SK-N-SH treated with all-trans-retinoic acid at 6 μM for 48 hours (cell line): Measurements from ENCODE around the gene ADAMTS2.

ENCODE experiments used
- ATAC-seq: fragments of 200-7000 bp; cut with Tn5 transposase; 3 replicates; pipeline ENCODE4 v1.9.1; 2020; ENCODE audit warnings: mild to moderate bottlenecking, moderate library complexity
- ARNTL ChIP-seq: fragments of 450-650 bp; formaldehyde crosslinking; IDR thresholded peaks from 2 replicates; pipeline ENCODE4 v1.5.0; 2020; ENCODE audit warnings: low read depth, mild to moderate bottlenecking, moderate library complexity, borderline replicate concordance
- BACH2 ChIP-seq: fragments of 250-450 bp; sonication (Bioruptor Pico); IDR thresholded peaks from 2 replicates; pipeline ENCODE4 v1.9.0; 2021; ENCODE audit warnings: mild to moderate bottlenecking, borderline replicate concordance
- CSDC2 ChIP-seq: fragments of 250-450 bp; sonication (Bioruptor Pico); IDR thresholded peaks from 2 replicates; pipeline ENCODE4 v1.5.0; 2020; ENCODE audit warnings: mild to moderate bottlenecking, moderate library complexity
- ESRRG ChIP-seq: fragments of 250-450 bp; sonication (Bioruptor Pico); IDR thresholded peaks from 2 replicates; pipeline ENCODE4 v1.6.1; 2021; ENCODE audit warnings: mild to moderate bottlenecking
- GLIS3 ChIP-seq: fragments of 250-450 bp; sonication (Bioruptor Pico); IDR thresholded peaks from 2 replicates; pipeline ENCODE4 v1.5.0; 2020; ENCODE audit warnings: mild to moderate bottlenecking, moderate library complexity
- ISL1 ChIP-seq: fragments of 250-450 bp; sonication (Bioruptor Pico); IDR thresholded peaks from 2 replicates; pipeline ENCODE4 v2.1.2; 2022; ENCODE audit warnings: mild to moderate bottlenecking, moderate library complexity
- OSR1 ChIP-seq: fragments of 250-450 bp; sonication (Bioruptor Pico); IDR thresholded peaks from 2 replicates; pipeline ENCODE4 v1.8.0; 2022; ENCODE audit warnings: moderate library complexity, mild to moderate bottlenecking, inconsistent platforms
- PPARA ChIP-seq: fragments of 250-450 bp; sonication (Bioruptor Pico); IDR thresholded peaks from 2 replicates; pipeline ENCODE4 v1.5.0; 2020; ENCODE audit warnings: mild to moderate bottlenecking, borderline replicate concordance
- RARB ChIP-seq: fragments of 250-450 bp; sonication (Bioruptor Pico); IDR thresholded peaks from 2 replicates; pipeline ENCODE4 v1.8.0; 2021; ENCODE audit warnings: mild to moderate bottlenecking, moderate library complexity
- SNAI2 ChIP-seq: fragments of 250-450 bp; sonication (Bioruptor Pico); IDR thresholded peaks from 2 replicates; pipeline ENCODE4 v1.5.0; 2020; ENCODE audit warnings: mild to moderate bottlenecking, moderate library complexity
- TCF4 ChIP-seq: fragments of 250-450 bp; sonication (Bioruptor Pico); IDR thresholded peaks from 2 replicates; pipeline ENCODE4 v1.8.0; 2021; ENCODE audit warnings: mild to moderate bottlenecking, moderate library complexity, borderline replicate concordance
- TOX ChIP-seq: fragments of 250-450 bp; sonication (Bioruptor Pico); IDR thresholded peaks from 2 replicates; pipeline ENCODE4 v1.8.0; 2021; ENCODE audit warnings: mild to moderate bottlenecking, moderate library complexity, borderline replicate concordance
- ZFP3 ChIP-seq: fragments of 250-450 bp; sonication (Bioruptor Pico); IDR thresholded peaks from 2 replicates; pipeline ENCODE4 v1.5.0; 2020; ENCODE audit warnings: mild to moderate bottlenecking, moderate library complexity
- ZFP30 ChIP-seq: fragments of 450-650 bp; formaldehyde crosslinking; IDR thresholded peaks from 2 replicates; pipeline ENCODE4 v1.5.0; 2022; ENCODE audit warnings: mild to moderate bottlenecking, moderate library complexity
- ZNF565 ChIP-seq: fragments of 450-650 bp; formaldehyde crosslinking; conservative IDR thresholded peaks from 2 replicates; pipeline ENCODE4 v1.5.0; 2020; ENCODE audit warnings: low read depth, mild to moderate bottlenecking, moderate library complexity
- ZNF8 ChIP-seq: fragments of 450-650 bp; formaldehyde crosslinking; IDR thresholded peaks from 2 replicates; pipeline ENCODE4 v1.5.0; 2020; ENCODE audit warnings: mild to moderate bottlenecking, moderate library complexity
- TF ChIP-seq, protein P1 (sequence below): fragments of 250-450 bp; sonication (Bioruptor Pico); IDR thresholded peaks from 2 replicates; pipeline ENCODE4 v1.5.1; 2020; ENCODE audit warnings: low read depth, mild to moderate bottlenecking, moderate library complexity
- TF ChIP-seq, protein P2 (sequence below): fragments of 250-450 bp; sonication (Bioruptor Pico); IDR thresholded peaks from 2 replicates; pipeline ENCODE4 v1.8.0; 2021; ENCODE audit warnings: low read depth, mild to moderate bottlenecking, moderate library complexity, borderline replicate concordance
- TF ChIP-seq, protein P3 (sequence below): fragments of 250-450 bp; sonication (Bioruptor Pico); IDR thresholded peaks from 2 replicates; pipeline ENCODE4 v1.8.0; 2020; ENCODE audit warnings: mild to moderate bottlenecking, moderate library complexity, borderline replicate concordance
- TF ChIP-seq, protein P4 (sequence below): fragments of 250-450 bp; sonication (Bioruptor Pico); IDR thresholded peaks from 2 replicates; pipeline ENCODE4 v1.5.1; 2021; ENCODE audit warnings: mild to moderate bottlenecking, moderate library complexity

The ADAMTS2 gene

DNA sequence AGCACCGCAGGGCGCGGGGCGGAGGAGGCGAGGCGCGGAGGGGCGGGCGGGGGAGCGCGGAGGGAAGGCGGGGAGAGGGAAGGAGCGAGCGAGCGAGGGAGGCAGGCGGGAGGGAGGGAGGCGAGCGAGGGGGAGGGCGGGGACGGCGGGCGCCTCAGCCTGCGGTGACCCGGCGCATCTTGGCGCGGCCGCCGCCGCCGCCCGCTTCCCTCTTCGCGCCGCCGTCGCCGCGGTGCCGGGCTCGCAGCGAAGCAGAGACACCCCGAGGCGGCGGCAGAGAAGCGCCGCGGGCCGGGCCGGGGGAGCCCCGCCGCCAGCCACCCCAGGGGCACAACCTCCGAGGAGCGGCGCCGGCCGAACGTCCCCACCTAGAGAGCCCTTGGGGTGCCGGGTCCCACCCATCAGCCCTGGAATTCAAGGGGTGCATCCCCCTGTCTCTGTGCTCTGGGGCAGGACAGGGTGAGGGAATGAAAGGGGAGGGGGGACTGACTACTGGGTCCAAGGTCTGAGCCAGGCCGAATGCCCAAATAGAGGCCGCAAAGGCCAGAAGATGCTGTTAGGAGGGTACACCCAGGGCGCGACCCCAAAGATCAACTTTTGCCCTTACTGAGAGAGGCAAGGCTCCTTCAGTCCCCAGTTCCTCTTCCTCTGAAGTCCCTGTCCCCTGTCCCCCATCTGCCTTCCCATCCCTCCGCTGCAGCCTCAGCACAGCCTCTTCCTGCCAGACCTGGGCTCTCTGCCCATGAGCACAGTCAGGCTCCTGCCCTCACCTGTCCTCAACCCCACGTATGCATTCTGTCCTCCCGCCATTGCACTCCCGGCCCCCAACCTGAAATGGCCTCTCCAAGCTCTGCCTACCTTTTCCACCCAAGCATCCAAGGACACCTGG, at the start of gene ADAMTS2:
ADAMTS2 (minus strand) TSS at position 29 of the 889 bp plus-strand sequence. CDS start 133 bp downstream, outside the sequence.
- TF ChIP-seq TCF4 (no peak), ISL1 (CRISPR knock-in tag) (no peak), CSDC2 (no peak)
- TF ChIP-seq, protein P1, sequence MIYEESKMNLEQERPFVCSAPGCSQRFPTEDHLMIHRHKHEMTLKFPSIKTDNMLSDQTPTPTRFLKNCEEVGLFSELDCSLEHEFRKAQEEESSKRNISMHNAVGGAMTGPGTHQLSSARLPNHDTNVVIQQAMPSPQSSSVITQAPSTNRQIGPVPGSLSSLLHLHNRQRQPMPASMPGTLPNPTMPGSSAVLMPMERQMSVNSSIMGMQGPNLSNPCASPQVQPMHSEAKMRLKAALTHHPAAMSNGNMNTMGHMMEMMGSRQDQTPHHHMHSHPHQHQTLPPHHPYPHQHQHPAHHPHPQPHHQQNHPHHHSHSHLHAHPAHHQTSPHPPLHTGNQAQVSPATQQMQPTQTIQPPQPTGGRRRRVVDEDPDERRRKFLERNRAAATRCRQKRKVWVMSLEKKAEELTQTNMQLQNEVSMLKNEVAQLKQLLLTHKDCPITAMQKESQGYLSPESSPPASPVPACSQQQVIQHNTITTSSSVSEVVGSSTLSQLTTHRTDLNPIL (CRISPR knock-in tag) = no peak
- no peak for ATAC-seq

DNA sequence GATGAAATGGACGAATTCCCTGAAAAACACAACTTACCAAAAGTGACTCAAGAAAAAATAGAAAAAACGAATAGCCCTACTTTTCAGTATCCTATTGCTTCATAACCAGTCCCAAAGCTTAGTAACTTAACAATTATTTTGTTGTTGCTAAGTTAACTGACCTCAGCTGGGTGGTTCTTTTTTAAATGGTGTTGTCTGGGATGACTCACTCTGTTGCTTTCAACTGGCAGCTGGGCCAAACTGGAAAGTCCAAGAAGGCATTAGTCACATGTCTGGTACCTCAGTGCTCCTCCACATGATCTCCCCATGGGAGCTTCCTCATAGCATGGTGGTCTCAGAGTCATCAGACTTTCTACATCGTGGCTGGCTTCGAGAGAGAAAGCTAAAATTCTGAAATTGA, 47.8 kb upstream of the ADAMTS2 start:
- TF ChIP-seq ARNTL (CRISPR knock-in tag) (no peak), ZNF8 (no peak), ESRRG (CRISPR knock-in tag) (no peak), ISL1 (CRISPR knock-in tag) (no peak), TCF4 (no peak), ZFP3 (CRISPR knock-in tag) (no peak), ZFP30 (no peak), ZNF565 (no peak), RARB (CRISPR knock-in tag) (no peak)
- TF ChIP-seq, protein P2, sequence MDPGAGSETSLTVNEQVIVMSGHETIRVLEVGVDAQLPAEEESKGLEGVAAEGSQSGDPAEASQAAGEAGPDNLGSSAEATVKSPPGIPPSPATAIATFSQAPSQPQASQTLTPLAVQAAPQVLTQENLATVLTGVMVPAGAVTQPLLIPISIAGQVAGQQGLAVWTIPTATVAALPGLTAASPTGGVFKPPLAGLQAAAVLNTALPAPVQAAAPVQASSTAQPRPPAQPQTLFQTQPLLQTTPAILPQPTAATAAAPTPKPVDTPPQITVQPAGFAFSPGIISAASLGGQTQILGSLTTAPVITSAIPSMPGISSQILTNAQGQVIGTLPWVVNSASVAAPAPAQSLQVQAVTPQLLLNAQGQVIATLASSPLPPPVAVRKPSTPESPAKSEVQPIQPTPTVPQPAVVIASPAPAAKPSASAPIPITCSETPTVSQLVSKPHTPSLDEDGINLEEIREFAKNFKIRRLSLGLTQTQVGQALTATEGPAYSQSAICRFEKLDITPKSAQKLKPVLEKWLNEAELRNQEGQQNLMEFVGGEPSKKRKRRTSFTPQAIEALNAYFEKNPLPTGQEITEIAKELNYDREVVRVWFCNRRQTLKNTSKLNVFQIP (CRISPR knock-in tag) = no peak
- TF ChIP-seq, protein P1 (CRISPR knock-in tag) = no peak
- no peak for ATAC-seq

DNA sequence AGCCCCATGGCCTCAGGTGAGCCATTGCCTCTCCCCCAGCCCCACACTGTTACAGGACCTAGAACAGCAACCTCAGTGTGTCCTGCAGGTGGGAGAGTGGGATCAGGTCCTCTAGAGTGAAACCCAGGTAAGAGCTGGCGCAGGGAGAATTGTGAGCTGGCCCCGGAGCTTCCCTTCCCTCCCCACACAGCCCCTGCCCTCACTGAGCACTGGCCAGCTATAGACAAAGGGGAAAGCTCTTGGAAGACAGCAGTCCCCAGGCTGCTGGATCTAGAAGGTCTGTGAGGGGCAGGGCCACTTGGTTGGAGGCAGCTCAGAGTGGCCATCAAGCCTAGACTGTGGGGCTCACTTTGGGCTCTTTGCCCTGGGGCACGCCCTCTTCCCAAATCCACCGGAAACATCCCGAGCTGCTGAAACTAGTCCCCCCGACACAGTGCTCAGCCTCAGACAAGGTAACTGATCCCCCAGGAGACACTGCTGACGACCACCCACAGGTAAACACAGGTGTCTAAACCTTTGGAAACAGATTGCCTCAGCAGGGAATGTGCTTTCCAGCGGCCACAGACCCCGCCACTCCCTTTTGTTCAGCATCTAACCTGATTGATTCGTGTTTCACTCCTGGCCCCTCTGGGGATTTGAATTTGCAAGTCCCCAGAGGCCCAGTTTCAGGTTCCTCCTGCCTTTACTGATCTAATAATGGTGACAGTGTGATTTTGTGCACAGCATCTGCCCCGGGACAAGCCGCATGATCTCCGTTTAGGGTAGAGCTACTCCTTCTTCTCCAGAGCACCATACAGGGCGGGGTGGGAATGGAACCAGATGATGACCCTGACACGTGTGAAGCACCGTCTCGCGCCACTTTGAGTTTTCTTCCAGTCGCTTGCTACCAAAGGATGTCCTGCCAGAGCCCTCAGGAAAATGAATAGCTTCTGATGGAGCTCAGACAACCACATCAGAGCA, 42.2 kb upstream of the ADAMTS2 start:
- no peak for ATAC-seq
- no peak for TF ChIP-seq PPARA
- TF ChIP-seq, protein P3, sequence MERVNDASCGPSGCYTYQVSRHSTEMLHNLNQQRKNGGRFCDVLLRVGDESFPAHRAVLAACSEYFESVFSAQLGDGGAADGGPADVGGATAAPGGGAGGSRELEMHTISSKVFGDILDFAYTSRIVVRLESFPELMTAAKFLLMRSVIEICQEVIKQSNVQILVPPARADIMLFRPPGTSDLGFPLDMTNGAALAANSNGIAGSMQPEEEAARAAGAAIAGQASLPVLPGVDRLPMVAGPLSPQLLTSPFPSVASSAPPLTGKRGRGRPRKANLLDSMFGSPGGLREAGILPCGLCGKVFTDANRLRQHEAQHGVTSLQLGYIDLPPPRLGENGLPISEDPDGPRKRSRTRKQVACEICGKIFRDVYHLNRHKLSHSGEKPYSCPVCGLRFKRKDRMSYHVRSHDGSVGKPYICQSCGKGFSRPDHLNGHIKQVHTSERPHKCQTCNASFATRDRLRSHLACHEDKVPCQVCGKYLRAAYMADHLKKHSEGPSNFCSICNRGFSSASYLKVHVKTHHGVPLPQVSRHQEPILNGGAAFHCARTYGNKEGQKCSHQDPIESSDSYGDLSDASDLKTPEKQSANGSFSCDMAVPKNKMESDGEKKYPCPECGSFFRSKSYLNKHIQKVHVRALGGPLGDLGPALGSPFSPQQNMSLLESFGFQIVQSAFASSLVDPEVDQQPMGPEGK (CRISPR knock-in tag) = no peak
- no peak for TF ChIP-seq GLIS3 (CRISPR knock-in tag)
- no peak for TF ChIP-seq TCF4
- no peak for TF ChIP-seq SNAI2 (CRISPR knock-in tag)
- no peak for TF ChIP-seq TOX (CRISPR knock-in tag)
- no peak for TF ChIP-seq ISL1 (CRISPR knock-in tag)
- no peak for TF ChIP-seq ZNF565
- TF ChIP-seq, protein P4, sequence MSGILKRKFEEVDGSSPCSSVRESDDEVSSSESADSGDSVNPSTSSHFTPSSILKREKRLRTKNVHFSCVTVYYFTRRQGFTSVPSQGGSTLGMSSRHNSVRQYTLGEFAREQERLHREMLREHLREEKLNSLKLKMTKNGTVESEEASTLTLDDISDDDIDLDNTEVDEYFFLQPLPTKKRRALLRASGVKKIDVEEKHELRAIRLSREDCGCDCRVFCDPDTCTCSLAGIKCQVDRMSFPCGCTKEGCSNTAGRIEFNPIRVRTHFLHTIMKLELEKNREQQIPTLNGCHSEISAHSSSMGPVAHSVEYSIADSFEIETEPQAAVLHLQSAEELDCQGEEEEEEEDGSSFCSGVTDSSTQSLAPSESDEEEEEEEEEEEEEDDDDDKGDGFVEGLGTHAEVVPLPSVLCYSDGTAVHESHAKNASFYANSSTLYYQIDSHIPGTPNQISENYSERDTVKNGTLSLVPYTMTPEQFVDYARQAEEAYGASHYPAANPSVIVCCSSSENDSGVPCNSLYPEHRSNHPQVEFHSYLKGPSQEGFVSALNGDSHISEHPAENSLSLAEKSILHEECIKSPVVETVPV (CRISPR knock-in tag) = no peak
- TF ChIP-seq ZFP30 = no peak
- no peak for TF ChIP-seq OSR1 (CRISPR knock-in tag)
- no peak for TF ChIP-seq BACH2 (CRISPR knock-in tag)
- TF ChIP-seq, all 23 proteins: peak for 0
